ENCODE measurements around the gene EFCAB13. TPM values are rescaled to one million over a fixed set of nuclear protein-coding genes. Genes with fewer than 3 reads are reported as not detected.

Gene EFCAB13
- total RNA-seq, 6 experiments from 2014 or later, result 0.59 to 1.8 (median 1.2) TPM

DNA sequence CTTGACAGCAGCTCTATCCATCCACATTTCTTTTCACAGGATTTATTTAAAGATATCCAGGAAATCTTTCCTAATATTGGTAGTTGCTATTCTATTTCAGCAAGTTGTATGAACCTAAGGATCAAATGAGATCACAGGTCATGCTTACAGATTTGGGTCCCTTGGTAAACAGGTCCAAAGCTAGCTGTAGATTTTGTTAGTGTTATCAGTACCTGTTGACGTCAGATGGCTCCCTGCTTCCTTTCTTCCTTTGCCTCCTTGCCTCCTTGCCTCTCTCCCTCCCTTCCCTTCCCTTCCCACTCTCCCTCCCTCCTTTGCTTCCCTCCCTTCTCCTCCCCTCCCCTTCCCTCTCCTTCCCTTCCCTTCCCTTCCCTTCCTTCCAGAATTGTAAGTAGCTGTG lies 76.6 kb downstream of the EFCAB13 start:
- H3K4me3 Mint-ChIP-seq, result no peak overlapping the region

DNA sequence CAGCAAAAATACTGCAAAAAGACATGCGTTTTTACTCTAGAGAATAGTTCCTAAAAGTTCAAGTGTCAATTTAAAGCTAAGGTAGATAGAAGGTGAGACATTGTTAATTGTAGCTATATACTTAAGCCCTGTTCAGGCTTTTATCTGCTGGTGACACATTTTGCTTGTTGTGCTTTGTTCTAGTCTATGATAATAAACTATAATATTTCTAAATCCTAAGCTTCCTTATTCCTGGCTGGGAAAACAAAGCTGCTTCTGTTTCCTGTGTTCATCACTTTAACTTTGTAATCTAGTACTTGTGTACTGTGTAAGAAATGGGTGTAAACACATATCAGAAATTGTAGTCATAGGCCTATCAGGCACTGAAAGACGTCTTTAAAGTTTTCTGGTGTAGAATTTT lies 77.3 kb downstream of the EFCAB13 start:
- H3K9me3 Mint-ChIP-seq, result no peaks in the 10 kb centered on the region
- H3K4me3 Mint-ChIP-seq, result no peak overlapping the region
- no peak for DNase-seq
- H3K36me3 Mint-ChIP-seq (ENCODE audit: low read depth), result no peaks in the 10 kb centered on the region
- H3K4me1 Mint-ChIP-seq (ENCODE audit: low read depth), result no peaks in the 10 kb centered on the region
- TF ChIP-seq, protein P1, sequence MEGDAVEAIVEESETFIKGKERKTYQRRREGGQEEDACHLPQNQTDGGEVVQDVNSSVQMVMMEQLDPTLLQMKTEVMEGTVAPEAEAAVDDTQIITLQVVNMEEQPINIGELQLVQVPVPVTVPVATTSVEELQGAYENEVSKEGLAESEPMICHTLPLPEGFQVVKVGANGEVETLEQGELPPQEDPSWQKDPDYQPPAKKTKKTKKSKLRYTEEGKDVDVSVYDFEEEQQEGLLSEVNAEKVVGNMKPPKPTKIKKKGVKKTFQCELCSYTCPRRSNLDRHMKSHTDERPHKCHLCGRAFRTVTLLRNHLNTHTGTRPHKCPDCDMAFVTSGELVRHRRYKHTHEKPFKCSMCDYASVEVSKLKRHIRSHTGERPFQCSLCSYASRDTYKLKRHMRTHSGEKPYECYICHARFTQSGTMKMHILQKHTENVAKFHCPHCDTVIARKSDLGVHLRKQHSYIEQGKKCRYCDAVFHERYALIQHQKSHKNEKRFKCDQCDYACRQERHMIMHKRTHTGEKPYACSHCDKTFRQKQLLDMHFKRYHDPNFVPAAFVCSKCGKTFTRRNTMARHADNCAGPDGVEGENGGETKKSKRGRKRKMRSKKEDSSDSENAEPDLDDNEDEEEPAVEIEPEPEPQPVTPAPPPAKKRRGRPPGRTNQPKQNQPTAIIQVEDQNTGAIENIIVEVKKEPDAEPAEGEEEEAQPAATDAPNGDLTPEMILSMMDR (IDR thresholded peaks at IDR 0.05), result no peak
- H3K27ac Mint-ChIP-seq, result no peak overlapping the region
- H3K27me3 Mint-ChIP-seq (ENCODE audit: insufficient read depth), result no peaks in the 10 kb centered on the region; the same call in none of the 2 replicates

More for the DNA sequence above, 76.6 kb downstream of the EFCAB13 start:
- Mint-ChIP-seq H3K27me3 (ENCODE audit: insufficient read depth) (no peaks in the 10 kb centered on the region; the same call in 1 of the 2 replicates), H3K36me3 (ENCODE audit: low read depth) (no peaks in the 10 kb centered on the region), H3K27ac (no peak overlapping the region), H3K9me3 (no peaks in the 10 kb centered on the region), H3K4me1 (ENCODE audit: low read depth) (no peaks in the 10 kb centered on the region)
- no peak for DNase-seq
- TF ChIP-seq, protein P1 (IDR thresholded peaks at IDR 0.05), result no peak

DNA sequence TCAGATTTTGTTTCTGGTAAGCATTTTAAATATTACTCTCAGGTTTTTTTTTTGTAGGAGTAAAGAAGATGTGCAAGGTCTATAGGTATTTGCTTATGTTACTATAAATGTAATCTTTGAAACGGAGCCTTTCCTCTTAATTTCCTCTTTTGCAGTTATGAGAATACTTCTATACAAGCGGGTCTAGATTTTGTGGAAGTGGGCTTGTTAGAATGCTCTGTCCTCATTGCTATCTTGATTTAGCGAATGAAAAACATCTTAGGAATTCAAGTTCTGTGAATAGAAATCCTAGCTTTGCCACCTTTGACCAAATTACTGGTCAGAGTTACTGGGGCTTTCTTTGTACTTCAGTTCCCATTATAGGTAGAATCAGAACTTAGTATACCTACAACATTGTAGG lies 80.3 kb downstream of the EFCAB13 start:
- H3K36me3 Mint-ChIP-seq (ENCODE audit: low read depth), result no peaks in the 10 kb centered on the region
- no peaks in the 10 kb centered on the region; the same call in none of the 2 replicates for H3K27me3 Mint-ChIP-seq (ENCODE audit: insufficient read depth)
- no peaks in the 10 kb centered on the region for H3K9me3 Mint-ChIP-seq
- H3K27ac Mint-ChIP-seq, result no peak overlapping the region
- H3K4me1 Mint-ChIP-seq (ENCODE audit: low read depth), result no peaks in the 10 kb centered on the region
- TF ChIP-seq, protein P1 (IDR thresholded peaks at IDR 0.05), result no peak
- H3K4me3 Mint-ChIP-seq, result no peak overlapping the region
- DNase-seq, result no peak

DNA sequence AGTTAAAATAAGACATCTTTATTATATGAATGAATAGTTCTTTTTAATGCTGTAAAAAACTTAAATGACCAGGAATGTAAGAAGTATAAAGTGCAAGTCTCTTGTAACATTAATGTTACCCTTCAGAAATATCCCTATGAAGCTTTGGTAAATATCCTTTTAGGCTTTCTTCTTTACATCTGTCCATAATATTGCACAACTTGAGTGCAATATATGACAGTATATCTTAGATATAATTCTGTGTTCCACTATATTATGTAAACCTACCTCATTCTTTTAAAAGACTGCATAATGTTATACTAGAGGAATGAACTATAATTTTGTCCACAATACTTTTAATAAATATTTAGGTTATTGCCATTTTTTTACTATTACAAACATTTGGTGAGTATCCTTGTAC lies 81.1 kb downstream of the EFCAB13 start:
- Mint-ChIP-seq H3K4me3 (no peak overlapping the region), H3K27ac (no peak overlapping the region), H3K27me3 (ENCODE audit: insufficient read depth) (no peaks in the 10 kb centered on the region; the same call in none of the 2 replicates), H3K36me3 (ENCODE audit: low read depth) (no peaks in the 10 kb centered on the region), H3K4me1 (ENCODE audit: low read depth) (no peaks in the 10 kb centered on the region), H3K9me3 (no peaks in the 10 kb centered on the region)
- no peak for DNase-seq
- TF ChIP-seq, protein P1 (IDR thresholded peaks at IDR 0.05), result no peak

DNA sequence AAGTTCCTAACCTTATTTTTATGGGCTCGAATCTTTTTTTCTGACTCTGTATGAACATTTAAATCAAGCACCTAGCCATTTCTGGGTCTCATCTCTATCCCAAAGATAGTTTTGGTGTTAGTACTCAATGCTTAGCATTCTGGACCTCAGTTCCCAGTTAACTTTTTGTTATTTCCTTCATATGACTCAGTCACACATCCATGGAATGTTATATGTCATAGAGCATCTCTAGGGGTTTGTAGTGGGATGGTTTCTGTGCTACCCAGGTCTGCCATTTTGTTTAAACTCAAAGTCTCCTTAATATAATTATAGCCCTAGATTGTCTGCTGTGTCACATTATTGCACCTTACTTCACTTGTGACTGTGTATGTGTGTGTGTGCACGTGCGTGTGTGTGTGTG lies 90.1 kb downstream of the EFCAB13 start:
- no peak overlapping the region for H3K4me3 Mint-ChIP-seq
- peaks cover 6% of the 10 kb centered on the region; the same call in 1 of the 2 replicates for H3K4me1 Mint-ChIP-seq (ENCODE audit: low read depth)
- H3K27me3 Mint-ChIP-seq (ENCODE audit: insufficient read depth), result no peaks in the 10 kb centered on the region
- H3K27ac Mint-ChIP-seq, result no peak overlapping the region
- TF ChIP-seq, protein P1 (IDR thresholded peaks at IDR 0.05), result no peak
- H3K9me3 Mint-ChIP-seq, result no peaks in the 10 kb centered on the region
- DNase-seq, result no peak
- H3K36me3 Mint-ChIP-seq (ENCODE audit: low read depth), result no peaks in the 10 kb centered on the region

DNA sequence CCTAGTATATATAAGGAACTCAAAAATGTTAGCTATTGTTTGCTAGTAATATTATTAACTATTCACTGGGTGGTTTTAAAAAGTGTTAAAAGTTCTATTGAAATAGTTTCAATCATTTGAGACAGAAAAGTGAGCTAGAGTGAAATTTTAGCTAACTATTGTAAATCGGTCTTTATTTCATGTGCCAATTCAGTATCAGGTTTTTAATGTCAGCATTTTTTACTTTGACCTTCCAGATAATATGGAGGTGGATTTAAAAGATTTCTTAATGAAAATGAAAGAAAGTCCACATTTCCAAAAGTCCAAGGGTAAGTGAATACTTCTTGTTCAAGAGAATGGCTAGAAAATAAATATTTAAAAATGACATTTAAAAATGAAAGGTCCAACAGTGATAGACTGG lies 90.9 kb downstream of the EFCAB13 start:
- Mint-ChIP-seq H3K9me3 (no peaks in the 10 kb centered on the region), H3K36me3 (ENCODE audit: low read depth) (no peaks in the 10 kb centered on the region), H3K27me3 (ENCODE audit: insufficient read depth) (no peaks in the 10 kb centered on the region), H3K27ac (no peak overlapping the region), H3K4me3 (no peak overlapping the region), H3K4me1 (ENCODE audit: low read depth) (peaks cover 6% of the 10 kb centered on the region; the same call in 1 of the 2 replicates)
- DNase-seq, result no peak
- TF ChIP-seq, protein P1 (IDR thresholded peaks at IDR 0.05), result no peak

Data from HFFc6 (cell line).